Measurements from ENCODE around the gene SLC22A2.

Gene SLC22A2

GRCh38 chr6:160203522-160203921, 55.1 kb downstream of the SLC22A2 start:
- DNase-seq = no peak

- no peak for DNase-seq
Observed at GRCh38 chr6:160203076-160203475, 55.5 kb downstream of the SLC22A2 start.

GRCh38 chr6:160202411-160202810, 56.2 kb downstream of the SLC22A2 start:
- no peak for DNase-seq

- no peak for DNase-seq
Observed at GRCh38 chr6:160201061-160201460, 57.6 kb downstream of the SLC22A2 start.

- no peak for DNase-seq
Observed at GRCh38 chr6:160198606-160199211, 59.9 kb downstream of the SLC22A2 start.

GRCh38 chr6:160197662-160198061, 61.0 kb downstream of the SLC22A2 start:
- DNase-seq = no peak

- DNase-seq = no peak
Observed at GRCh38 chr6:160194808-160195207, 63.8 kb downstream of the SLC22A2 start.

GRCh38 chr6:160192840-160193239, 65.8 kb downstream of the SLC22A2 start:
- DNase-seq = no peak

GRCh38 chr6:160190973-160191372, 67.6 kb downstream of the SLC22A2 start:
- no peak for DNase-seq

GRCh38 chr6:160190081-160190480, 68.5 kb downstream of the SLC22A2 start:
- DNase-seq = no peak

GRCh38 chr6:160188773-160189172, 69.8 kb downstream of the SLC22A2 start:
- no peak for DNase-seq

- no peak for DNase-seq
Observed at GRCh38 chr6:160180706-160181105, 77.9 kb downstream of the SLC22A2 start.

GRCh38 chr6:160178271-160178670, 80.3 kb downstream of the SLC22A2 start:
- DNase-seq = no peak

GRCh38 chr6:160177220-160177619, 81.4 kb downstream of the SLC22A2 start:
- no peak for DNase-seq

- no peak for DNase-seq
Observed at GRCh38 chr6:160174681-160175080, 83.9 kb downstream of the SLC22A2 start.

GRCh38 chr6:160173806-160174527, 84.7 kb downstream of the SLC22A2 start:
- DNase-seq = no peak

- DNase-seq = no peak
Observed at GRCh38 chr6:160172704-160173103, 85.9 kb downstream of the SLC22A2 start.

- DNase-seq = no peak
Observed at GRCh38 chr6:160170018-160170680, 88.5 kb downstream of the SLC22A2 start.

GRCh38 chr6:160167604-160168399, 90.8 kb downstream of the SLC22A2 start:
- DNase-seq = no peak
